CD14-positive monocyte (primary cell): ENCODE measurements around the gene EVX2. TPM values are rescaled to one million over a fixed set of nuclear protein-coding genes. Genes with fewer than 3 reads are reported as not detected.

Source experiments
- DNase-seq, 3 donors: peaks; one replicate each; pipeline ENCODE4 v3.0.0-alpha.2; 2011 to 2022
- H2AFZ ChIP-seq: 2 replicates; pipeline ENCODE4 v1.6.0; 2012; ENCODE audit warnings: mild to moderate bottlenecking, low read depth, low read length, inconsistent platforms; ENCODE audit not compliant: insufficient read depth, poor library complexity, severe bottlenecking
- H3K27ac ChIP-seq, 2 donors: 1 replicate in 1 of 2; 2 replicates in 1 of 2; pipeline ENCODE4 v1.5.1; 2012 to 2013; ENCODE audit warnings: low read length in 2 of 2, control low read depth in 1 of 2, inconsistent platforms in 1 of 2, low read depth in 1 of 2, mild to moderate bottlenecking in 1 of 2
- H3K27me3 ChIP-seq, 2 donors: one replicate each; pipeline versions ENCODE4 v1.6.0 to v1.6.1; 2011 to 2013; ENCODE audit warnings: low read length in 2 of 2; ENCODE audit not compliant: control insufficient read depth in 2 of 2, insufficient read depth in 2 of 2
- H3K36me3 ChIP-seq, 2 donors: replicated peaks in 1 of 2; 1 replicate in 1 of 2; 2 replicates in 1 of 2; pipeline versions ENCODE4 v1.5.1 to v1.6.1; 2012 to 2013; ENCODE audit warnings: low read length in 2 of 2, control low read depth in 1 of 2, inconsistent platforms in 1 of 2, mild to moderate bottlenecking in 1 of 2; ENCODE audit not compliant: insufficient read depth in 2 of 2, control insufficient read depth in 1 of 2
- H3K4me1 ChIP-seq, 2 donors: 1 replicate in 1 of 2; 2 replicates in 1 of 2; pipeline versions ENCODE4 v1.5.1 to v1.6.1; 2012 to 2013; ENCODE audit warnings: low read length in 2 of 2, control low read depth in 1 of 2, inconsistent platforms in 1 of 2, mild to moderate bottlenecking in 1 of 2, moderate library complexity in 1 of 2; ENCODE audit not compliant: insufficient read depth in 2 of 2, control insufficient read depth in 1 of 2
- H3K4me2 ChIP-seq: replicated peaks from 2 replicates; pipeline ENCODE3; 2012; ENCODE audit warnings: low read length, moderate library complexity, mild to moderate bottlenecking; ENCODE audit not compliant: poor library complexity, severe bottlenecking; ENCODE audit errors: extremely low read depth
- H3K4me3 ChIP-seq, 3 experiments: fragments of 200-600 bp in 1 of 3; sonication (generic) in 1 of 3; replicated peaks in 1 of 3; 1 replicate in 2 of 3; 2 replicates in 1 of 3; pipeline ENCODE4 v1.5.1; 2011 to 2013; ENCODE audit warnings: low read length in 3 of 3, mild to moderate bottlenecking in 3 of 3, control low read depth in 2 of 3, low read depth in 2 of 3, inconsistent platforms in 1 of 3, moderate library complexity in 1 of 3
- H3K79me2 ChIP-seq: 2 replicates; pipeline ENCODE4 v1.6.0; 2012; ENCODE audit warnings: mild to moderate bottlenecking, control low read depth, inconsistent platforms, low read length, moderate library complexity; ENCODE audit not compliant: insufficient read depth
- H3K9ac ChIP-seq: 2 replicates; pipeline ENCODE4 v1.6.0; 2017; ENCODE audit warnings: low read length, mild to moderate bottlenecking; ENCODE audit not compliant: insufficient read depth, poor library complexity, severe bottlenecking
- H3K9me3 ChIP-seq, 2 donors: replicated peaks in 1 of 2; 1 replicate in 1 of 2; 2 replicates in 1 of 2; pipeline versions ENCODE4 v1.5.1 to v1.6.1; 2012 to 2013; ENCODE audit warnings: low read length in 2 of 2, control low read depth in 1 of 2; ENCODE audit not compliant: control insufficient read depth in 1 of 2, insufficient read depth in 1 of 2
- H4K20me1 ChIP-seq: 2 replicates; pipeline ENCODE4 v1.6.0; 2012; ENCODE audit warnings: mild to moderate bottlenecking, low read length, control low read depth, moderate library complexity; ENCODE audit not compliant: insufficient read depth
- H3K27ac Mint-ChIP-seq, 7 donors: one replicate each; pipeline ENCODE4 v1.8.0; 2020; ENCODE audit warnings: mild to moderate bottlenecking in 7 of 7, mixed read lengths in 7 of 7, moderate library complexity in 6 of 7, inconsistent platforms in 2 of 7
- H3K27me3 Mint-ChIP-seq, 3 donors: one replicate each; pipeline ENCODE4 v1.8.0; 2021 to 2022; ENCODE audit warnings: low read depth in 3 of 3, mild to moderate bottlenecking in 3 of 3, mixed read lengths in 3 of 3, moderate library complexity in 3 of 3, inconsistent platforms in 1 of 3
- H3K36me3 Mint-ChIP-seq, 2 donors: one replicate each; pipeline ENCODE4 v1.8.0; 2020; ENCODE audit warnings: mixed read lengths in 2 of 2, inconsistent platforms in 1 of 2, mild to moderate bottlenecking in 1 of 2
- H3K4me1 Mint-ChIP-seq: one replicate; pipeline ENCODE4 v1.8.0; 2020; ENCODE audit warnings: mild to moderate bottlenecking, mixed read lengths
- H3K4me3 Mint-ChIP-seq, 2 donors: one replicate each; pipeline ENCODE4 v1.8.0; 2020; ENCODE audit warnings: mild to moderate bottlenecking in 2 of 2, mixed read lengths in 2 of 2, moderate library complexity in 1 of 2
- H3K9me3 Mint-ChIP-seq, 7 donors: one replicate each; pipeline ENCODE4 v1.8.0; 2020 to 2022; ENCODE audit warnings: mixed read lengths in 7 of 7, mild to moderate bottlenecking in 6 of 7, moderate library complexity in 6 of 7, inconsistent platforms in 2 of 7
- WGBS: methylation state at CpG from one replicate; pipeline ENCODE4 v1.1.5; 2013; ENCODE audit warnings: missing lambda C conversion rate; ENCODE audit not compliant: insufficient coverage; 5-methylcytosine and 5-hydroxymethylcytosine counted together
- intact Hi-C, 2 donors: fragments of 100-400 bp; cut with micrococcal nuclease; formaldehyde crosslinking; loops; one replicate each; pipeline versions ENCODE4 v1.15.0 to v1.15.1; 2023
- polyA minus RNA-seq: library from RNA; depleted of rRNA, polyadenylated mRNA; stranded (reverse); fragments of >200 nt; gene quantifications from 2 replicates; pipeline ENCODE4 v1.2.3, GENCODE V29; 2012
- polyA plus RNA-seq, 3 donors: library from polyadenylated mRNA; depleted of rRNA in 1 of 3; unstranded in 2 of 3; stranded (reverse) in 1 of 3; fragments of 300-500 nt in 2 of 3; fragments of >200 nt in 1 of 3; fragmentation: Illumina TruSeq in 2 of 3; gene quantifications; 1 replicate in 2 of 3; 2 replicates in 1 of 3; pipeline ENCODE4 v1.2.3, GENCODE V29; 2012 to 2021
- total RNA-seq, 12 experiments: library from RNA in 1 of 12; stranded (reverse) in 1 of 12; fragments of 120-200 nt in 1 of 12; gene quantifications; one replicate each; pipeline ENCODE4 v1.2.4 and lab custom pipeline; 2013 to 2026; ENCODE audit warnings: mixed read lengths in 6 of 12, inconsistent platforms in 1 of 12
- TF ChIP-seq, protein P1 (sequence below): fragments of 200-600 bp; IDR thresholded peaks from one replicate; pipeline ENCODE4 v1.8.0; 2022; ENCODE audit warnings: antibody characterized with exemption, mild to moderate bottlenecking

Gene EVX2
- not detected for total RNA-seq (2013)
- polyA plus RNA-seq (not detected), polyA minus RNA-seq (not detected in 2 replicates), total RNA-seq (lab: John Stamatoyannopoulos, UW) (0 to 1.6 (median 0.06) reads per million in 11 experiments)

- H3K36me3 Mint-ChIP-seq, result peaks cover 8 to 22% of the 10 kb centered on the region in 2 donors
- no peaks in the 10 kb centered on the region for H3K79me2 ChIP-seq
- H3K27me3 Mint-ChIP-seq, result peaks cover 95 to 97% (median 95%) of the 10 kb centered on the region in 3 donors
- H3K4me2 ChIP-seq, result no peak within 1 kb of the TSS
- H3K9me3 Mint-ChIP-seq, result peaks cover 10 to 62% (median 38%) of the 10 kb centered on the region in 7 donors
- no peak within 1 kb of the TSS for H3K27ac ChIP-seq
- H3K27me3 ChIP-seq, result peaks cover 92 to 96% of the 10 kb centered on the region in 2 donors
- TF ChIP-seq, protein P1, sequence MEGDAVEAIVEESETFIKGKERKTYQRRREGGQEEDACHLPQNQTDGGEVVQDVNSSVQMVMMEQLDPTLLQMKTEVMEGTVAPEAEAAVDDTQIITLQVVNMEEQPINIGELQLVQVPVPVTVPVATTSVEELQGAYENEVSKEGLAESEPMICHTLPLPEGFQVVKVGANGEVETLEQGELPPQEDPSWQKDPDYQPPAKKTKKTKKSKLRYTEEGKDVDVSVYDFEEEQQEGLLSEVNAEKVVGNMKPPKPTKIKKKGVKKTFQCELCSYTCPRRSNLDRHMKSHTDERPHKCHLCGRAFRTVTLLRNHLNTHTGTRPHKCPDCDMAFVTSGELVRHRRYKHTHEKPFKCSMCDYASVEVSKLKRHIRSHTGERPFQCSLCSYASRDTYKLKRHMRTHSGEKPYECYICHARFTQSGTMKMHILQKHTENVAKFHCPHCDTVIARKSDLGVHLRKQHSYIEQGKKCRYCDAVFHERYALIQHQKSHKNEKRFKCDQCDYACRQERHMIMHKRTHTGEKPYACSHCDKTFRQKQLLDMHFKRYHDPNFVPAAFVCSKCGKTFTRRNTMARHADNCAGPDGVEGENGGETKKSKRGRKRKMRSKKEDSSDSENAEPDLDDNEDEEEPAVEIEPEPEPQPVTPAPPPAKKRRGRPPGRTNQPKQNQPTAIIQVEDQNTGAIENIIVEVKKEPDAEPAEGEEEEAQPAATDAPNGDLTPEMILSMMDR, result no peak
- 18% methylated on average over 11 of the region's 27 CpGs for WGBS
- peaks cover 8 to 89% of the 10 kb centered on the region in 2 donors for H3K9me3 ChIP-seq
- DNase-seq, result no peak
- peak within 1 kb of the TSS; percentile 8 for H2AFZ ChIP-seq
- peaks cover 8 to 30% of the 10 kb centered on the region in 2 donors for H3K4me1 ChIP-seq
- no peaks in the 10 kb centered on the region for H3K36me3 ChIP-seq
- H3K4me3 ChIP-seq, result no peak within 1 kb of the TSS
- no peak within 1 kb of the TSS for H3K27ac Mint-ChIP-seq
- peaks cover 37% of the 10 kb centered on the region for H3K4me1 Mint-ChIP-seq
- peak within 1 kb of the TSS in 1 of 2 donors; percentile 85 for H3K4me3 Mint-ChIP-seq
- H4K20me1 ChIP-seq, result no peaks in the 10 kb centered on the region
- H3K9ac ChIP-seq, result no peak within 1 kb of the TSS
- intact Hi-C loops, result loop anchor here in 1 of 2 donors (5.0 kb wide), 1 partner anchor 38 kb away; the partner anchor contains the start of gene HOXD9
Measured at GRCh38 chr2:176083796-176084261, at the start of gene EVX2. Gene EVX2, minus strand, starts transcription at chr2:176083962. Its CDS starts 186 bp downstream, at chr2:176083776.

- no peaks in the 10 kb centered on the region for H3K36me3 ChIP-seq
- peak overlapping the region in 1 of 7 donors; percentile 33 for H3K27ac Mint-ChIP-seq
- H3K9ac ChIP-seq, result no peak overlapping the region
- no peaks in the 10 kb centered on the region for H4K20me1 ChIP-seq
- no peak overlapping the region for H3K4me3 ChIP-seq
- TF ChIP-seq, protein P1, result no peak
- H3K9me3 Mint-ChIP-seq, result peaks cover 0 to 41% (median 28%) of the 10 kb centered on the region in 7 donors
- peaks cover 19 to 40% of the 10 kb centered on the region in 2 donors for H3K4me1 ChIP-seq
- H3K27ac ChIP-seq, result no peak overlapping the region
- H3K4me3 Mint-ChIP-seq, result peak overlapping the region in 1 of 2 donors; percentile 78
- peaks cover 0 to 20% of the 10 kb centered on the region in 2 donors for H3K36me3 Mint-ChIP-seq
- H3K9me3 ChIP-seq, result peaks cover 3 to 66% of the 10 kb centered on the region in 2 donors
- H3K27me3 Mint-ChIP-seq, result peaks cover 90 to 98% (median 91%) of the 10 kb centered on the region in 3 donors
- DNase-seq, result no peak
- peaks cover 92% of the 10 kb centered on the region in 2 donors for H3K27me3 ChIP-seq
- no peak overlapping the region for H2AFZ ChIP-seq
- no peak overlapping the region for H3K4me2 ChIP-seq
- H3K79me2 ChIP-seq, result no peaks in the 10 kb centered on the region
- intact Hi-C loops, result loop anchor here in 1 of 2 donors (5.0 kb wide), 1 partner anchor 1796 kb away; no protein-coding TSS in a partner anchor
- H3K4me1 Mint-ChIP-seq, result peaks cover 34% of the 10 kb centered on the region
Measured at GRCh38 chr2:176133389-176133788, 49.6 kb upstream of the EVX2 start.
